NCI-H345 treated with DMSO at 0.1 percent for 48 hours (cell line): ENCODE results near the gene NFKBIA.
"Not testable (repeated sequence)": the region's sequence is repeated elsewhere in the genome, so short reads cannot be mapped to it uniquely, and the experiment has no call there.

Source experiments
- DNase-seq: peaks from one replicate; lab custom pipeline; 2025; ENCODE audit not compliant: unreplicated experiment; lab: John Stamatoyannopoulos, UW

The NFKBIA gene

GRCh38 chr14:35409595-35409994 is 5.0 kb upstream of the NFKBIA start:
- no peak for DNase-seq

- DNase-seq: no peak
These were observed 3.5 kb upstream of the NFKBIA start for GRCh38 chr14:35408026-35408425.

- no peak for DNase-seq
These were observed 2.7 kb upstream of the NFKBIA start for GRCh38 chr14:35407306-35407630.

GRCh38 chr14:35406506-35407305 is 2.2 kb upstream of the NFKBIA start:
- DNase-seq: peak; percentile 75

- no peak for DNase-seq
These were observed 1.5 kb upstream of the NFKBIA start for GRCh38 chr14:35406090-35406489.

- DNase-seq: no peak
These were observed 901 bp upstream of the NFKBIA start for GRCh38 chr14:35405304-35405996.

GRCh38 chr14:35403603-35404448 is 723 bp downstream of the NFKBIA start:
- peak; percentile 90 for DNase-seq

GRCh38 chr14:35403114-35403602 is 1.4 kb downstream of the NFKBIA start:
- DNase-seq: no peak

GRCh38 chr14:35402323-35403113 is 2.0 kb downstream of the NFKBIA start:
- DNase-seq: no peak

GRCh38 chr14:35401422-35402265 is 2.9 kb downstream of the NFKBIA start:
- no peak for DNase-seq

- no peak for DNase-seq
These were observed 3.7 kb downstream of the NFKBIA start for GRCh38 chr14:35400648-35401421.

- no peak for DNase-seq
These were observed 5.2 kb downstream of the NFKBIA start for GRCh38 chr14:35399083-35399937.

GRCh38 chr14:35398071-35398584 is 6.4 kb downstream of the NFKBIA start:
- DNase-seq: no peak

- DNase-seq: not testable (repeated sequence)
These were observed 7.9 kb downstream of the NFKBIA start for GRCh38 chr14:35396610-35397009.

GRCh38 chr14:35395283-35395682 is 9.3 kb downstream of the NFKBIA start:
- DNase-seq: no peak

- DNase-seq: no peak
These were observed 10.1 kb downstream of the NFKBIA start for GRCh38 chr14:35394326-35395013.

GRCh38 chr14:35393826-35394225 is 10.7 kb downstream of the NFKBIA start:
- no peak for DNase-seq
